ENCODE measurements around the gene TSEN15.
"Not testable (repeated sequence)": the region's sequence is repeated elsewhere in the genome, so short reads cannot be mapped to it uniquely, and the experiment has no call there.

TSEN15 gene

DNA sequence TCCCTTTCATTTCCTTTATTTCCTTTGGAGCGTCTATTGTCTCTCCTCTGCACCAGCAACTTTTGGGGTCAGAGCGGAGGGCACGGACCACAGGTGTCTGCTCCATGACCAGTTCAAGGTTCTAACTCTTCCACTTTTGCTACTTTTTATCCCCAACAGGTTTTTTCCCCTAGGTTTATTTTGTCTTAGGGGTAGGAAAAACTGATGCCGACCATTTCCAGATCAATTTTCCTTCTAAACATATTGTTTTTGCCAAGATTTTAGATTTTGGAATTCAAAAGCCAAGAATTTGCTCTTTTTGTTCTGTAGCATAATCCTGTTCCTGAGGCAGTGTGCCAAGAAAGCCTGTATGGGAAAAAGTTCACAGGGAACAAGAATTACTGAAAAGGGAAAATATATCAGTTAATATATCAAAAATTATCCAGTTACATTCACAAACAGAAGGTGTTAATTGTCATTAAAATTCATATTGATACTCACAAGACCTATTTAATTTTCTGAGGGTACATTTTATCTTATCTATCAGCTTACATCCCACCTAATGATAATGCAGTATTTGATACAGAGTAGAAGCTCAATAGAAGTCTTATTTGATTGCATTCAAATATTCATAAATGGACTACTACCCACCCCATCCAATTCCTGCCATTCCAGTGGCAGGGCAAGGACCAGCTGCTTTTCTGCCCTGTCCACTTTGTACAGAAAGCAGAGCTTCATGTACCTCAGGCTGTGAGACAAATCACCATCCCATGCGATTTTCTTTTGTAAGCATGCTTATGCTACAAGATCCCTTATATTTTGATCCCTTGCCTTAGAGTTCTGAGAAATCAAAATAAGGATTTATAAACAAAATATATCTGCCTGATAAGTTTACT, 31.2 kb downstream of the TSEN15 start:
- Mint-ChIP-seq H3K4me3 (no peak overlapping the region), H3K9me3 (no peaks in the 10 kb centered on the region), H3K27me3 (no peaks in the 10 kb centered on the region), H3K36me3 (ENCODE audit: low read depth) (peaks cover 11% of the 10 kb centered on the region), H3K27ac (no peak overlapping the region), H3K4me1 (ENCODE audit: low read depth) (peaks cover 14% of the 10 kb centered on the region)

DNA sequence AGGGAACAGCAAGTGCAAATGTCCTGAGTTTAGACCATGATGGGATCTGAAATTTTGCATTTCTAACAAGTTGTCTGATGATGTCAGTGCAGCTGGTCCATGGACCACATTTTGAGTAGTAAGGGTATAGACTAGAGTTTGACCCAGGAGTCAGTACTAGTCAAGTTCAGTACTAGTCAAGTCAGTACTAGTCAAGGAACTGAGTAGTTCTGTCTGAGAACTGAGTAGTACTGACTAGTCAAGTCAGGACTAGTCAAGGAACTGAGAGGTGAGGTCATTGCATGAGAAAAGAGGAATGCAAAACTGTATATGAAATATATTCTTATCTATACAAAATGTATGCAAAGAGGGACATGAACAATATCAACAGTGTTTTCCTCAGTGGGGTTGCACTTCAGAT, 34.1 kb downstream of the TSEN15 start:
- H3K36me3 Mint-ChIP-seq (ENCODE audit: low read depth), result peaks cover 11% of the 10 kb centered on the region
- no peaks in the 10 kb centered on the region for H3K27me3 Mint-ChIP-seq
- no peaks in the 10 kb centered on the region for H3K4me1 Mint-ChIP-seq (ENCODE audit: low read depth)
- no peak overlapping the region for H3K4me3 Mint-ChIP-seq
- H3K27ac Mint-ChIP-seq, result no peak overlapping the region
- no peaks in the 10 kb centered on the region for H3K9me3 Mint-ChIP-seq

GRCh38 chr1:184088037-184088436, 36.5 kb downstream of the TSEN15 start:
- Mint-ChIP-seq H3K36me3 (ENCODE audit: low read depth) (peaks cover 11% of the 10 kb centered on the region), H3K27ac (no peak overlapping the region), H3K27me3 (no peaks in the 10 kb centered on the region), H3K4me1 (ENCODE audit: low read depth) (no peaks in the 10 kb centered on the region), H3K9me3 (no peaks in the 10 kb centered on the region), H3K4me3 (no peak overlapping the region)

DNA sequence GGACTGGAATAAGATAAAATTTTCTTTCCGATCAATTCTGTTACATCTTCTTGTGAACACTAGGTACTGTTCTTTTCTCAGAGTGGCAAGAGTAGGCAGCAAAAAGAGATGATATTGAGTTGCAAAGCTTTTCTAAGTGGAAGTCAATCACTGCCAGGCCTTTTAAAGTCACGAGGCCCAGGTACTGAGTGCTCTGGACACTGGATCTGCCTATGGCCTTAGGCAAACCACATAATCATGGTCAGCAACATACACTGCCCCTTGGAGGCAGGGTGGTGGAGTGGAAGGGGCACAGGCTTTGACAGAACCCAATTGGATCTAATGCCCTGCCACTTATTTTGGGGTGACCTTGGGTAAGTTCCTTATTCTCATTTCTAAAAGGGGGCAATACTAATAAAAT, 41.5 kb downstream of the TSEN15 start:
- Mint-ChIP-seq H3K27ac (no peak overlapping the region), H3K27me3 (no peaks in the 10 kb centered on the region), H3K9me3 (peaks cover 4% of the 10 kb centered on the region), H3K4me1 (ENCODE audit: low read depth) (no peaks in the 10 kb centered on the region), H3K36me3 (ENCODE audit: low read depth) (peaks cover 8% of the 10 kb centered on the region), H3K4me3 (no peak overlapping the region)

DNA sequence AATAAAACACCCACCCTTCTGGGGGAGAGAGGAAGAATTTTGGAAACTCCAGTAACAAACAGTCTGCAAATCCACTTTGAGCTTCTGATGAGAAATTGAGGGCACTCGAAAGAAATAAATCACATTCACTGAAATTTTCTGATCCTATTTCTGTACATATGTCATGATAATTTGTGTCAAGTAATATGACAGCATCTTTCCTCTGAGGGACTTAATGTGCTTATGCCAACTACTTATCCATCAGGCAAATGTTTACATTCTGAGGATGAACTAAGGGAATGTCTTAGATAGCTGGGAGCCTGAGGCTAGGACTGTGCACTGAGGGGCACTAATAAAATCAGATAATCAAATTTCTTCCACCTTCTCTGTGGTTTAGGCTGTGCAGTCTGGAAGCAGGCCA, 44.5 kb downstream of the TSEN15 start:
- Mint-ChIP-seq H3K9me3 (peaks cover 4% of the 10 kb centered on the region), H3K36me3 (ENCODE audit: low read depth) (peaks cover 17% of the 10 kb centered on the region), H3K4me1 (ENCODE audit: low read depth) (no peaks in the 10 kb centered on the region), H3K27me3 (no peaks in the 10 kb centered on the region), H3K4me3 (no peak overlapping the region), H3K27ac (no peak overlapping the region)

DNA sequence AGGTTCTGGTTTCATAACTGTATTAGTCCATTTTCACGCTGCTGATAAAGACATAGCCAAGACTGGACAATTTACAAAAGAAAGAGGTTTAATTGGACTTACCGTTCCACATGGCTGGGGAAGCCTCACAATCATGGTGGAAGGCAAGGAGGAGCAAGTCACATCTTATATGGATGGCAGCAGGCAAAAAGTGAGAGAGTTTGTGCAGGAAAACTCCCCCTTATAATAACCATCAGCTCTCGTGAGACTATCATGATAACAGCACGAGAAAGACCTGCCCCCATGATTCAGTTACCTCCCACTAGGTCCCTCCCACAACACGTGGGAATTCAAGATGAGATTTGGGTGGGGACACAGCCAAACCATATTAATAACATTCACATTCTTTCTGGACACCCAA, 45.0 kb downstream of the TSEN15 start:
- not testable (repeated sequence) for H3K27ac Mint-ChIP-seq; H3K9me3 Mint-ChIP-seq; H3K4me3 Mint-ChIP-seq; H3K4me1 Mint-ChIP-seq (ENCODE audit: low read depth); H3K27me3 Mint-ChIP-seq
- peaks cover 17% of the 10 kb centered on the region for H3K36me3 Mint-ChIP-seq (ENCODE audit: low read depth)

GRCh38 chr1:184101141-184101540, 49.6 kb downstream of the TSEN15 start:
- H3K27ac Mint-ChIP-seq, result no peak overlapping the region

GRCh38 chr1:184101571-184101970, 50.0 kb downstream of the TSEN15 start:
- no peaks in the 10 kb centered on the region for H3K27me3 Mint-ChIP-seq
- H3K4me3 Mint-ChIP-seq, result no peak overlapping the region
- no peak overlapping the region for H3K27ac Mint-ChIP-seq
- H3K36me3 Mint-ChIP-seq (ENCODE audit: low read depth), result peaks cover 34% of the 10 kb centered on the region
- H3K9me3 Mint-ChIP-seq, result peaks cover 24% of the 10 kb centered on the region
- no peaks in the 10 kb centered on the region for H3K4me1 Mint-ChIP-seq (ENCODE audit: low read depth)

More at GRCh38 chr1:184101141-184101540, 49.6 kb downstream of the TSEN15 start:
- Mint-ChIP-seq H3K9me3 (peaks cover 25% of the 10 kb centered on the region), H3K27me3 (no peaks in the 10 kb centered on the region), H3K4me1 (ENCODE audit: low read depth) (no peaks in the 10 kb centered on the region), H3K4me3 (no peak overlapping the region), H3K36me3 (ENCODE audit: low read depth) (peaks cover 34% of the 10 kb centered on the region)

- peaks cover 5% of the 10 kb centered on the region for H3K4me1 Mint-ChIP-seq (ENCODE audit: low read depth)
- peaks cover 17% of the 10 kb centered on the region for H3K36me3 Mint-ChIP-seq (ENCODE audit: low read depth)
- peaks cover 16% of the 10 kb centered on the region for H3K9me3 Mint-ChIP-seq
- H3K27ac Mint-ChIP-seq, result no peak overlapping the region
- H3K27me3 Mint-ChIP-seq, result no peaks in the 10 kb centered on the region
- no peak overlapping the region for H3K4me3 Mint-ChIP-seq
These were observed 59.0 kb downstream of the TSEN15 start for GRCh38 chr1:184110272-184111204.

- H3K4me3 Mint-ChIP-seq, result no peak overlapping the region
These were observed 60.8 kb downstream of the TSEN15 start for GRCh38 chr1:184112176-184112948.

GRCh38 chr1:184113251-184113650, 61.7 kb downstream of the TSEN15 start:
- no peak overlapping the region for H3K4me3 Mint-ChIP-seq
- H3K27me3 Mint-ChIP-seq, result no peaks in the 10 kb centered on the region
- peaks cover 5% of the 10 kb centered on the region for H3K4me1 Mint-ChIP-seq (ENCODE audit: low read depth)
- H3K27ac Mint-ChIP-seq, result no peak overlapping the region
- H3K36me3 Mint-ChIP-seq (ENCODE audit: low read depth), result peaks cover 4% of the 10 kb centered on the region
- peaks cover 3% of the 10 kb centered on the region for H3K9me3 Mint-ChIP-seq

More at GRCh38 chr1:184112176-184112948, 60.8 kb downstream of the TSEN15 start:
- no peak overlapping the region for H3K27ac Mint-ChIP-seq
- H3K4me1 Mint-ChIP-seq (ENCODE audit: low read depth), result peaks cover 5% of the 10 kb centered on the region
- peaks cover 3% of the 10 kb centered on the region for H3K9me3 Mint-ChIP-seq
- peaks cover 4% of the 10 kb centered on the region for H3K36me3 Mint-ChIP-seq (ENCODE audit: low read depth)
- no peaks in the 10 kb centered on the region for H3K27me3 Mint-ChIP-seq

DNA sequence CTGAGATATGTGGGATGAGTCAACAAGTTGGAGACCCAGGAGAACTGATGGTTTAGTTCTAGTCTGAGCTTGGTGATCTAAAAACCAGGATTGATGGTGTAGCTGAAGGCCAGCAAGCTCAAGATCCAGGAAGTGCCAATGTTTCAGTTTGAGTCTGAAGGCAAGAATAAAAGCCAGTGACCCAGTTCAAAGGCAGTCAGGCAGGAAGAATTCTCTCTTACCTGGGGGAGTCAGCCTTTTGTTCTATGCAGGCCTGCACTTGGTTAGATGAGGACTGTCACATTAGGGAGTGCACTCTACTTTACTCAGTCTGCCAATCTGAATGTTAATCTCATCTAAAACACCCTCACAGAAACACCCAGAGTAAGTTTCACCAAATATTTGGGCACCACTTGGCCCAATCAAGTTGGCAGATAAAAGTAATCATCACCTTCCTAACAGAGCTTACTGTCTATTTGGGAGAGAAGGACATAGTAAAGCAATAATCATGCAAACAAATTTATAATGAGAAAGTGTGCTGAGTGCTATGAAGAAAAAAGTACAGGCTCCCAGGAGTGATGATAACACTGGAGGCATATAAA, 63.4 kb downstream of the TSEN15 start:
- Mint-ChIP-seq H3K9me3 (peaks cover 3% of the 10 kb centered on the region), H3K27ac (no peak overlapping the region), H3K4me1 (ENCODE audit: low read depth) (peaks cover 5% of the 10 kb centered on the region), H3K27me3 (no peaks in the 10 kb centered on the region), H3K36me3 (ENCODE audit: low read depth) (peaks cover 4% of the 10 kb centered on the region), H3K4me3 (no peak overlapping the region)

- Mint-ChIP-seq H3K4me1 (ENCODE audit: low read depth) (no peaks in the 10 kb centered on the region), H3K27me3 (no peaks in the 10 kb centered on the region), H3K36me3 (ENCODE audit: low read depth) (peaks cover 4% of the 10 kb centered on the region), H3K9me3 (peaks cover 3% of the 10 kb centered on the region), H3K27ac (no peak overlapping the region), H3K4me3 (no peak overlapping the region)
These were observed 64.8 kb downstream of the TSEN15 start for GRCh38 chr1:184116287-184116686.

GRCh38 chr1:184118046-184118445, 66.5 kb downstream of the TSEN15 start:
- Mint-ChIP-seq H3K36me3 (ENCODE audit: low read depth) (peaks cover 11% of the 10 kb centered on the region), H3K4me3 (no peak overlapping the region), H3K4me1 (ENCODE audit: low read depth) (no peaks in the 10 kb centered on the region), H3K27me3 (no peaks in the 10 kb centered on the region), H3K9me3 (peaks cover 3% of the 10 kb centered on the region), H3K27ac (no peak overlapping the region)
